HG03442 (cell line): ENCODE measurements around the gene PREX1.
"Not testable (repeated sequence)": the region's sequence is repeated elsewhere in the genome, so short reads cannot be mapped to it uniquely, and the experiment has no call there.

Experiments
- ATAC-seq: cut with Tn5 transposase; IDR thresholded peaks from one replicate; pipeline ENCODE4 v1.9.1; 2021; ENCODE audit warnings: mild to moderate bottlenecking, moderate library complexity; ENCODE audit not compliant: unreplicated experiment

Gene PREX1, protein sequence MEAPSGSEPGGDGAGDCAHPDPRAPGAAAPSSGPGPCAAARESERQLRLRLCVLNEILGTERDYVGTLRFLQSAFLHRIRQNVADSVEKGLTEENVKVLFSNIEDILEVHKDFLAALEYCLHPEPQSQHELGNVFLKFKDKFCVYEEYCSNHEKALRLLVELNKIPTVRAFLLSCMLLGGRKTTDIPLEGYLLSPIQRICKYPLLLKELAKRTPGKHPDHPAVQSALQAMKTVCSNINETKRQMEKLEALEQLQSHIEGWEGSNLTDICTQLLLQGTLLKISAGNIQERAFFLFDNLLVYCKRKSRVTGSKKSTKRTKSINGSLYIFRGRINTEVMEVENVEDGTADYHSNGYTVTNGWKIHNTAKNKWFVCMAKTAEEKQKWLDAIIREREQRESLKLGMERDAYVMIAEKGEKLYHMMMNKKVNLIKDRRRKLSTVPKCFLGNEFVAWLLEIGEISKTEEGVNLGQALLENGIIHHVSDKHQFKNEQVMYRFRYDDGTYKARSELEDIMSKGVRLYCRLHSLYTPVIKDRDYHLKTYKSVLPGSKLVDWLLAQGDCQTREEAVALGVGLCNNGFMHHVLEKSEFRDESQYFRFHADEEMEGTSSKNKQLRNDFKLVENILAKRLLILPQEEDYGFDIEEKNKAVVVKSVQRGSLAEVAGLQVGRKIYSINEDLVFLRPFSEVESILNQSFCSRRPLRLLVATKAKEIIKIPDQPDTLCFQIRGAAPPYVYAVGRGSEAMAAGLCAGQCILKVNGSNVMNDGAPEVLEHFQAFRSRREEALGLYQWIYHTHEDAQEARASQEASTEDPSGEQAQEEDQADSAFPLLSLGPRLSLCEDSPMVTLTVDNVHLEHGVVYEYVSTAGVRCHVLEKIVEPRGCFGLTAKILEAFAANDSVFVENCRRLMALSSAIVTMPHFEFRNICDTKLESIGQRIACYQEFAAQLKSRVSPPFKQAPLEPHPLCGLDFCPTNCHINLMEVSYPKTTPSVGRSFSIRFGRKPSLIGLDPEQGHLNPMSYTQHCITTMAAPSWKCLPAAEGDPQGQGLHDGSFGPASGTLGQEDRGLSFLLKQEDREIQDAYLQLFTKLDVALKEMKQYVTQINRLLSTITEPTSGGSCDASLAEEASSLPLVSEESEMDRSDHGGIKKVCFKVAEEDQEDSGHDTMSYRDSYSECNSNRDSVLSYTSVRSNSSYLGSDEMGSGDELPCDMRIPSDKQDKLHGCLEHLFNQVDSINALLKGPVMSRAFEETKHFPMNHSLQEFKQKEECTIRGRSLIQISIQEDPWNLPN (N-terminal part only)

GRCh38 chr20:48827855-48828733 is at the start of gene PREX1:
Gene PREX1, minus strand, starts transcription at chr20:48827999. Its CDS starts 139 bp downstream, at chr20:48827860.
- peak; percentile 40 for ATAC-seq

DNA sequence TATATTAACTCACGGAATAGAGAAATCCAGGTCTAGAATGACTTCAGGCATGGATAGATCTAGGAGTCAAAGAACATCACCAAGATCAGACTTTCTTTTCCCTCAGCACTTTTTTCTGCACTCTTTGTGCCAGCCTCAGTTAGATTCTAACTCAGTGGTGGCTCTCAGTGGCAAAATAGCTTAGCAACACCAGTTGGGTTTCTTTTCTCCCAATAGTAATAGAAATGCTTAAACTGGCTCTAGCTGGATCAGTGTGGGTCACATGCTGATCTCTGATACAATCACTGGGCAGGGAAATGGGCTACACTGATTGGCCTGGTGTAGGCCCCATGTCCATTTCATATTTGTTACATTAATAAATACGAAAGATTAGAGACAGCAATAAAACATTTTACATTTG is 49.5 kb upstream of the PREX1 start:
- ATAC-seq: no peak

DNA sequence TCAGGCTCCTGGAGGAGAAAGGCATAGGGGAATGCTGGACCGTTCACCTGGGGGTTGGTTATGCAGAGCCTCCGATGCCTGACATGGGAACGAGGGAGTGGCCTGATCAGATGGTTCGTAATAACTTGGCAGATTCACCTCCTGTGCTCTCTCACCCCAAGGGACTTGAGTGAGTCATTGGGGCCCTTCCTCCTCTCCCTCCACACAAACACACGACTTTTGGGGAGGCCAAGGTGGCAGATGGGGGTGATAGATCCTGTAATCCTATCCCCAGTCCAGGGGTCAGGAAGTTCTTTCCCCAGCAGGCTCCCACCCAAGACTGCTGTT is 48.1 kb upstream of the PREX1 start:
- no peak for ATAC-seq

DNA sequence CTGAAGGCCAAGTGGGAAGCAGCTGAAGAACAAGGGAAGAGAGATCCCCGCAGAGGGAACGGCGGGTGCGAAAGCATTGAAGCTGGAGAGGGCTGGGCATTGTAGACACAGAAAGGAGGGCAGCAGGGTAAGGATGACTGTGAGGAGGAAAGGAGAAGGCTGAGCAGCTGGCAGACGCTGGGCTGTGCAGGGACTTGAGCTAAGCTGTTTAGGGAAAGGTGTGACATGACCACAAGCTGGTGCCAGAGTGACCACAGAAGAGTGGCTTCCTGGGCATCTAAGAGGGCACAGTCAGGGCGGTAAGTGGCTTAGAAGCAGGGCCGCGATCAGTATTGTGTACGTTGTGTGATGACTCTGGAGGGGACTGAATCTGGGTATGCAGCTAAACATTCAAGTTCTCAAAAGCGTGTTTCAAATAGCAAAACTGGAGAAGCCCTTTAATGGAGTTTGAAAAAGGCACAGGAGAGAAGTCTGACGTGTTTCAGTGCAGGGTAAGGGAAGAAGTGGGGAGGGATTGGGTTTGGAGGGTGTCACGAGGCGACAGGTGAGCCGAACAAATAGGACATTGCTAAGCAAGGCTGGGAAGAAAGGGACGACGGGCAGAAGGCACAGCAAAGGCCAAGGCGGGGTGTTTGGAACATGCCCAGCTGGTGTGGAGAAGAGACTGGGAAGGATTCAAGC is 47.6 kb upstream of the PREX1 start:
- ATAC-seq: no peak

DNA sequence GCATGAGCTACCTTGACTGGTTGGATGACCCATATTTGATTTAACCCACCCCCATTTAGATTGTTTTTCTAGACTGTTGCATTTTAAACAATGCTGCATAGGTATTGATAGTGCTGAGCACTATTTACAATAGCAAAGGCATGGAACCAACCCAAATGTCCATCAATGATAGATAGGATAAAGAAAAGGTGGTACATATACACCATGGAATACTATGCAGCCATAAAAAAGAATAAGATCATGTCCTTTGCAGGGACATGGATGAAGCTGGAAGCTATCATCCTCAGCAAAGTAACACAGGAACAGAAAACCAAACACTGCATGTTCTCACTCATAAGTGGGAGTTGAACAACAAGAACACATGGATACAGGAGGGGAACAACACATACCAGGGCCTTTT is 41.6 kb upstream of the PREX1 start:
- ATAC-seq: not testable (repeated sequence)

- no peak for ATAC-seq
Observed at GRCh38 chr20:48866936-48867335, 39.1 kb upstream of the PREX1 start.

GRCh38 chr20:48864738-48865318 is 37.0 kb upstream of the PREX1 start:
- ATAC-seq: no peak

GRCh38 chr20:48864254-48864653 is 36.5 kb upstream of the PREX1 start:
- no peak for ATAC-seq

- ATAC-seq: no peak
Observed at GRCh38 chr20:48862279-48862678, 34.5 kb upstream of the PREX1 start.

DNA sequence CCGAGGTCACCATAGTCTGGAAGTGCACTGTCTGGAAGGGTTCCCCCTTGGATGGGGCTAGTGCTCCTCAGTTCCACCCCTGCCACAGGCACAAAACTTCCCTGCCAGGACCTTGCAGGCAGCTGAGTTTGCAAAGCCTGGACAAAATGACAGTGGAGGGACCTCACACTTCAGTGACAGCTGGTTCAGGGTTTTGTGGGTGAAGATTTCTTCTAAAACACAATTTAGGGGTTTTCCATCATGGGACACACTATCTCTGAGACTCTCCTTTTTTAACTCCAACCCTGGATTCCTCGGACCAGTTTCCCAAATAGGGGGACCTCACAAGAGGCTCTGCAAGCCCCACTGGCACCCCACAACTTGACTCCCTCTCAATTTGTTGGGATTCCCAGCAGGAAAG is 33.6 kb upstream of the PREX1 start:
- no peak for ATAC-seq

DNA sequence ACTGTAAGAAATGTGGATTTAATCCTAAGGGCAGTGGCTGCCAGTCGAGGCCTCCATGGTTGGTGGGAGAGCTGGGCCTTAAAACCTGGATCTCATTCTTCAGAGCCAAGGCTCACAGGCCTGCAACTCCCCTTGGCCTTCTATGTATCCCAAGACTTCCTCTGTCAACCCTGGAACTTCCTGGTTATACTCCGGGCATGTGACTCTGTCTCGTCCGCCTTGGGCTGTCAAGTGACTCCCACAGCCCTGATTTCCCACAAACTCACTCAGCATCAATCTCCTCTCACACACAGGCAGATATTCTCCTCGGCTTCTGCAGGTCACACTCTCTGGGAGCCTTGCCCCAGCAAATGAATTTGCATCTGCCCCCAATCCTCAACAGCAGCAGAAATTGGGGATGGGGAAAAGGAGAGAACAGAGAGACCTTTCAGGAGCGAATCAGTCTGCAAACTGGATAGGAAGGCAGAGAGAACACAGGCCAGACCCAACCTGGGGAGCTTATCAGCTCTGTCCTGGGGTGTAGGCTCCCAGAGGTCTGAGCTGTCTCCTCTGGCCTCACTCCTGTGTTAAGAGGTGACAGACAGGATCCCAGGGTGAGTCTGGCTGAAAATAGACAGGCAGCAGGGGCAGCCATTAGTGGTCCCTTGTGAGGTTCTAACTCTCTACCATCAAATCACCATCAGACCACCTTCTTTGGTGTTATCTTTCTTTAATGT is 30.4 kb upstream of the PREX1 start:
- ATAC-seq: no peak

- ATAC-seq: no peak
Observed at GRCh38 chr20:48856130-48856529, 28.3 kb upstream of the PREX1 start.

- no peak for ATAC-seq
Observed at GRCh38 chr20:48855046-48855445, 27.2 kb upstream of the PREX1 start.

- ATAC-seq: no peak
Observed at GRCh38 chr20:48852609-48853008, 24.8 kb upstream of the PREX1 start.

DNA sequence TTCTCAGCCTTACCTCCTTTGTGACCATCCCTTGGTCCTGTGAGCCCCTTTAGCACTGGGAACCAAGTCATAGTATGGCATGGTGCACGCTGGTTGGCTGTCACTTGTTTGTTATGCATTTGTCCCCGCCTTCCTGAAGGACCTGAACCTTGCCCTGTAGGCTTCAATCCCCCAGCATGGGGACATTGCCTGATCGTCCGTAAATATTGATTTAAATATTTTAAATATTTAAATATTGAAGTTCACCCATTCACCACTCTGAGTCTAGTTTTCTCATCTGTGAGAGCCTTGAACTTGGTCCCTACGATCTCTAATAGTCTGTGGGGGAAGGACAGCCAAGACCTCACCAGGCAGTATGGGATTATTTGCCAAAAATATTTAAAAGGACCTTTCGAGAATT is 23.8 kb upstream of the PREX1 start:
- ATAC-seq: no peak

DNA sequence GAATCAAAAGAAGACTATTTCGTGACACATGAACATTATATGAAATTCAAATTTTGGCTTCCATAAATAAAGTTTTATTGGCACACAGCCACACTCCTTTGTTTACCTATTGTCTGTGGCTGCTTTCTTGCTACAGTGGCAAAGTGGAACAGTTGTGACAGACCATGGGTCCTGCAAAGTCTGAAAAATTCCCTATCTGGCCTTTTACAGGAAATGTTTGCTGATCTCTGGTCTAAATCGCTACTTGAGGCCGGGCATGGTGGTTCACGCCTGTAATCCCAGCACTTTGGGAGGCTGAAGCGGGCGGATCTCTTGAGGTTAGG is 23.1 kb upstream of the PREX1 start:
- ATAC-seq: no peak

- ATAC-seq: no peak
Observed at GRCh38 chr20:48850257-48850976, 22.6 kb upstream of the PREX1 start.

DNA sequence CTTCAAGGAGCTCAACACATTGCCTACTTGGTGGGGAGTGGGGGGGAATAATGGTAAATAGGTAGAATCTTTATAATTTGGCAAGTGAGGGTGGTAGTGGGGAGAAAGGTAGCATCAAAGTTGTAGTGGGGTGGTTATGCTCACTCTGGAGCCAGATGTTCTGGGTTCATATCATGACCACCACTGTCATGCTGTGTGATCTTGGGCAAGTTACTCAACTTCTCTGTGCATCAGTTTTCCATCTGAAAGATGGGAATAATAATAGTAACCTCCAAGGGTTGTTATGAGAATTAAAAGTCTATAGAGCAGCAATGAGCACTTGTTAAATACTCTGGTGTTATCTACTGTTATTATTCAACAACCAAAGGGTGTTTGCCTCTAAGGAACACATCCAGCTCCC is 22.0 kb upstream of the PREX1 start:
- no peak for ATAC-seq
